Upper lobe of left lung (tissue), 6 donors: Measurements from ENCODE around the gene TTLL12. TPM values are rescaled to one million over a fixed set of nuclear protein-coding genes. Genes with fewer than 3 reads are reported as not detected.

Source experiments
- ATAC-seq, 2 donors: fragments of 200-7000 bp; cut with Tn5 transposase; one replicate each; pipeline ENCODE4 v1.9.1; 2022; ENCODE audit warnings: mild to moderate bottlenecking in 2 of 2, moderate library complexity in 2 of 2; ENCODE audit not compliant: low FRiP score in 2 of 2
- DNase-seq, 2 donors: peaks; one replicate each; pipeline ENCODE4 v3.0.0-alpha.2; 2019 to 2020
- H3K27ac ChIP-seq, 4 donors: fragments of 200-600 bp; sonication (generic); one replicate each; pipeline ENCODE4 v1.5.1; 2016 to 2019
- H3K27me3 ChIP-seq, 4 donors: fragments of 200-600 bp; sonication (generic); one replicate each; pipeline ENCODE4 v1.5.1; 2017 to 2019
- H3K36me3 ChIP-seq, 4 donors: fragments of 200-600 bp; sonication (generic); one replicate each; pipeline ENCODE4 v1.5.1; 2016 to 2019
- H3K4me1 ChIP-seq, 4 donors: fragments of 200-600 bp; sonication (generic); one replicate each; pipeline ENCODE4 v1.5.1; 2018 to 2019
- H3K4me3 ChIP-seq, 4 donors: fragments of 200-600 bp; sonication (generic); one replicate each; pipeline ENCODE4 v1.5.1; 2017 to 2019; ENCODE audit warnings: mild to moderate bottlenecking in 2 of 4, moderate library complexity in 1 of 4
- H3K9me3 ChIP-seq, 4 donors: fragments of 200-600 bp; sonication (generic); one replicate each; pipeline ENCODE4 v1.5.1; 2018 to 2019
- CTCF ChIP-seq, 6 experiments: fragments of 450-650 bp in 4 of 6; fragments of 200-600 bp in 2 of 6; sonication (generic) in 2 of 6; IDR thresholded peaks; one replicate each; pipeline ENCODE4 v1.5.1; 2016 to 2019; ENCODE audit warnings: antibody characterized with exemption in 6 of 6
- EP300 ChIP-seq, 4 donors: sonication (generic); formaldehyde crosslinking; IDR thresholded peaks; one replicate each; pipeline ENCODE4 v1.5.1; 2017; ENCODE audit warnings: antibody characterized with exemption in 4 of 4, control low read depth in 2 of 4
- POLR2A ChIP-seq, 4 donors: fragments of 450-650 bp; IDR thresholded peaks; one replicate each; pipeline ENCODE4 v1.5.1; 2016 to 2017; ENCODE audit warnings: antibody characterized with exemption in 4 of 4, mild to moderate bottlenecking in 2 of 4
- POLR2AphosphoS5 ChIP-seq, 2 donors: sonication (generic); formaldehyde crosslinking; IDR thresholded peaks; one replicate each; pipeline ENCODE4 v1.5.1; 2017; ENCODE audit warnings: antibody characterized with exemption in 2 of 2
- WGBS, 2 donors: methylation state at CpG; one replicate each; pipeline ENCODE4 v1.1.5; 2017 to 2018; 5-methylcytosine and 5-hydroxymethylcytosine counted together
- total RNA-seq, 6 donors: library from RNA; depleted of rRNA in 4 of 6; stranded (reverse); fragments of >200 nt in 4 of 6; gene quantifications; one replicate each; pipeline versions ENCODE4 v1.1.0 to v1.2.1, GENCODE V29; 2016 to 2021
- donor health status: DM: no; HTN: no; CAD: no; lungs with moderate emphysema.
- donor health status: DM: no; HTN: yes; CAD: no; lungs with severe emphysema.

TTLL12 gene
- total RNA-seq, 6 donors from 2014 or later = 19.6 to 49.2 (median 25.0) TPM

GRCh38 chr22:43129426-43130425 lies 57.2 kb downstream of the TTLL12 start:
- peaks cover 5 to 30% (median 12%) of the 10 kb centered on the region in 4 donors for H3K4me1 ChIP-seq
- no peak overlapping the region for H3K27ac ChIP-seq
- TF ChIP-seq EP300 (IDR thresholded peaks at IDR 0.05) = no peak
- no peak for TF ChIP-seq POLR2AphosphoS5 (IDR thresholded peaks at IDR 0.05)
- TF ChIP-seq POLR2A (IDR thresholded peaks at IDR 0.05) = no peak
- TF ChIP-seq CTCF (IDR thresholded peaks at IDR 0.05) = no peak
- no peak overlapping the region for H3K4me3 ChIP-seq
- DNase-seq (no peak), ATAC-seq (no peak)
- H3K36me3 ChIP-seq = peaks cover 2 to 40% (median 18%) of the 10 kb centered on the region in 4 donors
- 65 to 67% methylated on average over 9 to 16 of the region's 16 CpGs for WGBS, 2 donors
- H3K27me3 ChIP-seq = no peaks in the 10 kb centered on the region
- H3K9me3 ChIP-seq = no peaks in the 10 kb centered on the region

GRCh38 chr22:43128928-43129424 lies 58.0 kb downstream of the TTLL12 start:
- 53 to 55% methylated on average over 19 to 20 of the region's 20 CpGs for WGBS, 2 donors
- no peak overlapping the region for H3K4me3 ChIP-seq
- peak in 1 of 2 donors; percentile 84 for DNase-seq
- H3K36me3 ChIP-seq = peaks cover 0 to 32% (median 15%) of the 10 kb centered on the region in 4 donors
- H3K27ac ChIP-seq = no peak overlapping the region
- no peaks in the 10 kb centered on the region for H3K27me3 ChIP-seq
- H3K9me3 ChIP-seq = no peaks in the 10 kb centered on the region
- TF ChIP-seq CTCF (IDR thresholded peaks at IDR 0.05) = no peak
- TF ChIP-seq POLR2AphosphoS5 (IDR thresholded peaks at IDR 0.05) = no peak
- peaks cover 5 to 37% (median 15%) of the 10 kb centered on the region in 4 donors for H3K4me1 ChIP-seq
- ATAC-seq = no peak

GRCh38 chr22:43128116-43128515 lies 58.8 kb downstream of the TTLL12 start:
- Histone ChIP-seq H3K4me3 (no peak overlapping the region), H3K36me3 (peaks cover 0 to 25% (median 10%) of the 10 kb centered on the region in 4 donors), H3K27ac (peak overlapping the region in 1 of 4 donors; percentile 21), H3K9me3 (no peaks in the 10 kb centered on the region), H3K4me1 (peaks cover 5 to 38% (median 15%) of the 10 kb centered on the region in 4 donors), H3K27me3 (no peaks in the 10 kb centered on the region)
- peak in 1 of 2 donors; percentile 76 for DNase-seq
- TF ChIP-seq POLR2AphosphoS5 (IDR thresholded peaks at IDR 0.05) = no peak
- no peak for TF ChIP-seq EP300 (IDR thresholded peaks at IDR 0.05)
- no peak for TF ChIP-seq CTCF (IDR thresholded peaks at IDR 0.05)
- TF ChIP-seq POLR2A (IDR thresholded peaks at IDR 0.05) = no peak
- no peak for ATAC-seq
- 45 to 56% methylated on average over 10 to 12 of the region's 13 CpGs for WGBS, 2 donors

GRCh38 chr22:43127166-43127908 lies 59.6 kb downstream of the TTLL12 start:
- TF ChIP-seq POLR2A (IDR thresholded peaks at IDR 0.05) (no peak), CTCF (IDR thresholded peaks at IDR 0.05) (no peak), POLR2AphosphoS5 (IDR thresholded peaks at IDR 0.05) (no peak), EP300 (IDR thresholded peaks at IDR 0.05) (no peak)
- DNase-seq = no peak
- Histone ChIP-seq H3K4me3 (no peak overlapping the region), H3K36me3 (peaks cover 0 to 17% (median 2%) of the 10 kb centered on the region in 4 donors), H3K27ac (no peak overlapping the region), H3K27me3 (no peaks in the 10 kb centered on the region), H3K4me1 (peaks cover 5 to 38% (median 15%) of the 10 kb centered on the region in 4 donors), H3K9me3 (no peaks in the 10 kb centered on the region)
- ATAC-seq = no peak
- whole genome bisulfite sequencing, 2 donors = 60 to 82% methylated on average over 1 to 7 of the region's 17 CpGs
